Ovary (tissue), 3 donors: ENCODE measurements around the gene ALDH3A1.

Source experiments
- CTCF ChIP-seq, 3 donors: fragments of 450-650 bp in 2 of 3; fragments of 200-600 bp in 1 of 3; IDR thresholded peaks; one replicate each; pipeline versions ENCODE4 v1.5.1 to v1.8.0; 2016 to 2022; ENCODE audit warnings: antibody characterized with exemption in 3 of 3, mild to moderate bottlenecking in 1 of 3
- EP300 ChIP-seq: sonication (generic); formaldehyde crosslinking; IDR thresholded peaks from one replicate; pipeline ENCODE4 v1.6.1; 2017; ENCODE audit warnings: antibody characterized with exemption
- donor health status: DM: no; HTN: no; CAD: no.

DNA sequence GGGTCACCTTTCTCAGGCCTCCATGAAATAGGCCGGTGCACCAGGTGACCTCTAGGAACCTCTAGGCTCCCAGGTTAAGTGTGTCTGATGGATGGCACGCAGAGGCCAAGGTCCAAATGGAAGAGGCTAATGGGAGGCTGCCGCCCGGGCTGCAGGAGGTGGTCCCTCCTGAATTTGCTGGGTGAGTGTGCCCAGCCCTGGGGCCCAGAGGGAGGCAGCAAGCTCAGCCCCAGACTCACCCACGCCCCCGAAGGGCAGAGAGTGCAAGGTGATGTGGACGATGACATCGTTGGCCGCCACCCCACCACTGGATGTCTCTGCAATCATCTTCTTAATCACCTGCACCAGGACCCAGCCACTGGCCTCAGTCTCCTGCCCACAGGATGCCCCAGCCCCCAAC is 9.3 kb downstream of the ALDH3A1 start:
- TF ChIP-seq CTCF (IDR thresholded peaks at IDR 0.05), result no peak
- TF ChIP-seq EP300, result no peak
